SKM-1 treated with dmso at 0.1 percent for 144 hours (cell line): ENCODE results near the gene PRSS1.
"Not testable (repeated sequence)": the region's sequence is repeated elsewhere in the genome, so short reads cannot be mapped to it uniquely, and the experiment has no call there.

Experiments
- DNase-seq: peaks from one replicate; lab custom pipeline; 2025; ENCODE audit not compliant: unreplicated experiment; lab: John Stamatoyannopoulos, UW

PRSS1 gene

DNA sequence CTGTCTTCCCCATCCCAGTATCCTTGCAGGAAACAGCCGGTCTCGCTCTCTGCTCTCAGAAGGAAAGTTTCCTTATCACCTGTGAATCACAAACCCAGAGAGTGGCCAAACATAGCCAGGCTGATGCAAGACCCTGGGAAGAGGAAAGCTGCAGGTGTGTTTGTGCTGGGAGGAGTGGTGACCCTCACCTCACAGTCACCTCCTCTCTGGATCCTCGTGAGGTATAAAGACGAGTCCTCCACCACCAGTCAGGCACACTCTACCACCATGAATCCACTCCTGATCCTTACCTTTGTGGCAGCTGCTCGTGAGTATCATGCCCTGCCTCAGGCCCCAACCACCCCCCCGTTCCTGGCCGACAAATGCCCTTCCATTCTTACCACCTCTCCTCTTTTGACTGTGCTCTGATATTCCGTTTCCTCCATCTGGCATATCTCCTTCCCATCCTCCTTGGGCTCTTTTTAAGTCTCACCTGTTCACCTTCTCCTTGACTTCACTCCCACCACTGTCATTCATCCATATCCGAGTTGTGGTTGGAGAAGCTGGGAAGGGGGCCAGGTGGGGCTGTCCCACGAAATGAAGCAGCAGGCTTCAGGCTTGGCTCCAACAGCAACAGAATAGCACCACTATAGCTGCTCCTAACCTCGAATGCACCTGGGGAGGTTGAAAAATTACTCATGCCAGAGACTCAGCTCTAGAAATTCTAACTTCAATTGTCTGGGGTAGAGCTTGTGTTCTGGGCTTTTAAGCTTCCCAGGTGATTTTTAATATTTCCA is at the start of gene PRSS1:
Gene PRSS1, plus strand, starts transcription at position 255 of the 776 bp plus-strand sequence. Its CDS starts 13 bp downstream, at position 268.
- no peak for DNase-seq

DNA sequence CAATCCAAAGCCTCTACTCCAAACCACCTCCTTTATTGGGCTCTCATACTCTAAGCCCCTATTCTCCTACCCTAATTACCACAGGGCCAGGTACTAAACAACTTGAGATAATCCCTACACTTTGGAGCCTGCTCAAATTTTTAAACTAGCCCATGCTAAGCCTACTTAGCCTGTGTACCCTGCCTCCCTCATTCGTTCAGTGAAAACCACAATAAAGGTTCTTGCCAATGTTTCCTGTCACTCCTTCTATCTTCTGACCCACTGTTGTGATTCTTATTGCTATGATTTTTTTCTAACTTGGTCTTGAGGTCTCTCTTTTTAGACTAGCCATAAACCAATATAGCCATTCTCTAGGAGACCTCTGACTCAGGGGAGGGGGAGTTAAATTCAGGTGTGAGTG is 48.3 kb upstream of the PRSS1 start:
- not testable (repeated sequence) for DNase-seq

- no peak for DNase-seq
Observed at GRCh38 chr7:142703655-142704305, 45.5 kb upstream of the PRSS1 start.

DNA sequence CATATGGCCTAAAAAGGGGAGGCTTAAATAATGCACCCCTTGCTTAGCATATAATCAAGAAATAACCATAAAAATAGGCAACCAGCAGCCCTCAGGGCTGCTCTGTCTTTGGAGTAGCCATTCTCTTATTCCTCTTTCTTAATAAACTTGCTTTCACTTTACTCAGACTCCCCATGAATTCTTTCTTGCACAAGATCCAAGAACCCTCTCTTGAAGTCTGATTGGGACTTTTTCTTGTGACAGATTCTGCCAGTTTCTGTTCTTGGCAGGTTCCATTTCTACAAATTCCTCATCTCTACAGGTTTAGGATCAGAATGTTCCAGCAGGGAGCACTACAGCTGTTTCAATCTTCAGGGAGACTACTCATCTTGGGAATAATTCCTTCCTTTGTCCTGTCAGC is 40.5 kb upstream of the PRSS1 start:
- not testable (repeated sequence) for DNase-seq

- DNase-seq, result no peak
Observed at GRCh38 chr7:142709921-142710320, 39.4 kb upstream of the PRSS1 start.

DNA sequence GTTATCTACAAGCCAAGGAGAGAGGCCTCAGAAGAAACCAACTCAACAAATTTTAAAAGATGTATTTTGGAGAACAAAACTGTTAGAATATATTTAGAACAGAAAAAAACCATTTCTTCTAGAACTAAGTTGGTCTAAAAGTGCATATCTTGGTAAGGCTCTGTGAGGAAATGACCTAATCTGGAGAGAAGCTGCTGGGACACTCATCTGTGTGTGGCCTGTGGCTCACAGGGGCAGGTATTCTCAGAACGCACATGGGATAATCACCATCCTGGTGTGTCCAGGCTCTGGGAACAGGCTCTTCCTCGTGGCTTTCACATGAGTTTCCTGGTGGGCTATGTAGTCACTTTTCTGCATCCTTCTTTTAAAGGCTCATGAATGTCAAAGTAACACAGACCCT is 38.1 kb upstream of the PRSS1 start:
- DNase-seq, result no peak

DNA sequence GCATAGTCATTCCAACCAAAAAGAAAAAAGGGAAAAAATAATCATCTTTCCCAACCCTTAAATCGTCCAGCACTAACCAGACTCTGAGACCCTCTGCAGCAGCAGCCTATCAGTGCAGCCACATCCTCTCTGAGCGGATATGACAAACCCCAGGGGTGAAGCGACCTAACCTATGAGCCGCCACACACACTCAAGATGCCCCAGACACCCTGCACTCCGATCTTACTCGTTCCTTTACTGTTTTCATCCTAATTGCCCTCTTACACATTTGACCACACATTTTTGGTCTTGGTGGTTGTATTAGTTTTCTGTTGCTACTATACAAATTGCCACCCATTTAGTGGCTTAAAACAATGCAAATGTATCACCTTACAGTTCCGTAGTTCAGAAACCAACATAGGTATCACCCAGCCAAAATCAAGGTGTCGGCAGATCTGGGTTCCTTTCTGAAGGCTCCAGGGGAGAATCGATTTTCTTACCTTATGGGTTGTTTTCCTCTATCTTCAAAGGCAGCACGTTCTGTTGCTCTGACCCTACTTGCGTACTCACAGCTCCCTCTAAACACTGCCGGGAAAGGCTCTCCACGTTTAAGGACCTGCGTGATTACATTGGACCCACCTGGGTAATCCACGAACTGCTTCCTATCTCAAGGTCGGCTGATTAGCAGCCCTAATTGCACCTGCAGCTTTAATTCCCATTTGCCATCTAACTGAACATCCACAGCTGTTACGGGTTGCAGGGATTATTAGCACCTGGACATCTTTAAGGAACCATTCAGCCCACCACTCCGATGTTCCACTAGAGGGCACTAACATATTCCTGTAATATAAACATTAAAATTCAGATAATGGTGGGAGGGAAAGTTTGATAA is 37.3 kb upstream of the PRSS1 start:
- peak; percentile 17 for DNase-seq

DNA sequence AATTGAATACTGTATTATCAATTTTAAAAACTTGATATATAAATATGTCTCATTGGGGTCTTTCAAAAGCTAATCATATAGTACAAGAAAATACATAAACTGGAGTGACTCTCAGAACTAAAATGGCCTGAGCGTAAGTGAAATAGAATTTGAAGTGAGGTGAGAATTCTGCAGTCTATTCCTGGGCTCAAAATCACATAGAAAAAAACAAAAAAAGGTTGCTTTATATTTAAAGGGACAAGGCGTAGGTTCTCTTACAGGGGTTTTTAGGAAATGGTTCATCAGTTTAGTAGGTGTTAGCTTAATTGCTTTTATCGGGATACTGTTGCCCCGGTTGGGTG is 36.7 kb upstream of the PRSS1 start:
- DNase-seq, result no peak

GRCh38 chr7:142714375-142714774 is 34.9 kb upstream of the PRSS1 start:
- peak; percentile 11 for DNase-seq

DNA sequence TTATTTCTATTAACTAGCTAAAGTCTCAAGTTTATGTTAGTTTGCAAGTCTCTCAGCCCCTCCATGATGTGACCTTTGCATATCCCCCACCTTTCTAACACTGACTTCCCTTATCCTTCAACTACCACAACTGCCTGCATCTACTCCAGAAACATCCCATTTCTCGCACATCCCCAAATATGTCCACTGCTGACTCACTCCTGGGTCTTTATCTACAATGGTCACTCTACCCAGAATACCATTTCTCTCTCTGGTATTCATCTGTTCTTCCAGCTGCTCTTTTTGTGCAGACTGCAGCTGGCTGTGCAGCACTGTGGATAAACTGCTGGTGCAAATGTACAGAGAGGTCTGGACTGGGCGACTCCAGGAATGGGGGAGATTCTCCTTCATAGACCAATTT is 32.7 kb upstream of the PRSS1 start:
- DNase-seq, result no peak

DNA sequence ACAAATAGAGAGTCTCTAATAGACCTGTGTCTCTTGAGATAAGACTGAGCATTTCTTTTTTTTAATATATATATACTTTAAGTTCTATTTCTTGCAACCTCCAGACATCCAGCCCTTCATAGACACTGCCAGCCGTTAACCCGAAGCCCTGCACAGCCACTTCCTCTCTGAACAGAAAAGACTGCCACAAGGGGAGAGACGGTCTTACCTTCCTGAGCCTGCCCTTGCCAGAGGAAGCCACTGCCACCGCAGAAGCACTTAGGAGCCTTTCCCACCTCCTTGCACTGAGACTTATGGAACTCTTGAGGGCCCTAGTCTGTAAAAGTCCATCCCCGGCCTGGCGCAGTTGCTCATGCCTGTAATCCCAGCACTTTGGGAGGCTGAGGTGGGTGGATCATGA is 31.8 kb upstream of the PRSS1 start:
- DNase-seq, result peak; percentile 11

- DNase-seq, result no peak
Observed at GRCh38 chr7:142718313-142718712, 31.0 kb upstream of the PRSS1 start.

DNA sequence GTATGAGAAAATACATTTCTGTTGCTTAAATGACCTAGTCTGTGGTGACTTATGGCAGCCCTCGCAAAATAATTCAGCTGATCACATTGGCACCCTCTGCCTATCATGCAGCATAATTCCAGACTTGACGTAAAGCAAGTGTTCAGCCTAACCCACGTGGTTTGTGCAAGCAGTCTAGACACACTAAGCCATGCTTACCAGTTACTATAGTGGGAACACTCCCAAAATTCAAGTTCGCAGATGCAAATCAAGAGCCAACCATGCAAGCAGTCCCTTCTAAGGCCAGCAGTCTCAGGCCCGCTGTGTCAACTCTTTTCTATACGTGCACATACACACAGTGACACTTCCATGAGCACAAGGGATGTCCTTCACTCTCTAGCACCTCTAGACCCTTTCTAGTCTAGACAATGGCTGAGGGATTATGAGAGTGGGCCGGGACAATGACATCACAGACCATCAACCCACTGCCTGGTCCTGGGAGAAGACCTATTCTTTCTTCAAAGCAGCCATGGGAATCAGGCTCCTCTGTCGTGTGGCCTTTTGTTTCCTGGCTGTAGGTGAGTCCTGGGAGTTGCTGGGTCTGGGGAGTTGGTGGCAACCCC is 29.0 kb upstream of the PRSS1 start:
- DNase-seq, result no peak

GRCh38 chr7:142720986-142721385 is 28.3 kb upstream of the PRSS1 start:
- DNase-seq, result no peak

- DNase-seq, result no peak
Observed at GRCh38 chr7:142722248-142722794, 27.0 kb upstream of the PRSS1 start.

DNA sequence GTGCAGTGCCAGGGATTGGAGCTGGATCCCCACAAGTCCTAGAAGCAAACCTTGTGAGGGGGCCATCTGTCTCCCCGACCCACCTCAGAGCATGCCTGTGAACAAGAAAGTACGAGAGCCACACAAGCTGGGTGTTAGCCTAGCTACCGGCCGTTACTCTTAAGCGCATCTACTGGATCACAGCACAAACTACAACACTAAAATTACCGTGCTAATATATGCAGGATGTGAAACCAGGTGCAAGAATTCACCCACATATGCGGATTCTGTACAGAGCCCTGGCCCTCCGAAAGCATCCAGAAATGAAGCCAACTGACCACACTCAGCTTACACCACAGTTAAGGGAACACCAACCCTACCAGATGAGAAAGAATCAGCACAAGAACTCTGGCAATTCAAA is 16.0 kb upstream of the PRSS1 start:
- DNase-seq, result no peak

- no peak for DNase-seq
Observed at GRCh38 chr7:142739923-142740492, 9.3 kb upstream of the PRSS1 start.

- DNase-seq, result no peak
Observed at GRCh38 chr7:142740786-142741185, 8.5 kb upstream of the PRSS1 start.

DNA sequence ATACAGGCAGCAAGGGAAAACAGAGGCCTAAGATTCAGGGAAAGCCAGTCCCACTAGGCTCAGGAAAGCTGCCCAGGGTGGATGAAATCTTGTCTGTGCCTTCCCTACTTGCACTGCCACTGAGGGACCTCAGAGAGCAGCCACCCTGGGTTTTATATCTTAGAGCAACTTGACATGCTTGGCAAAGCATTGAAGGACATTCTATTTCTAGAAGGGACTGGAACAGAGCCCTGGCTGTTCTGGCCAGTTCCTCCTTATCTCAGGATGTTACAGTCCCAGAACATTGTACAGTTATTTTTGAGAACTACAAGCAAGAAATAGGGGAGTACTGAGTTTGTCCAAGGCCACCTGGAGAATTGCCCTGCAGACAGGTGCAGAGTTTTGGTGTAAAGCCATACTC is 7.3 kb upstream of the PRSS1 start:
- DNase-seq, result not testable (repeated sequence)

- DNase-seq, result no peak
Observed at GRCh38 chr7:142745091-142745635, 4.1 kb upstream of the PRSS1 start.
